HEK293 (cell line): ENCODE results near the gene GNAQ.

Experiments used
- CTCF ChIA-PET: fragments of 350-600 bp; formaldehyde crosslinking; extraction: SDS; loops from one replicate; lab custom pipeline; 2021; ENCODE audit warnings: antibody characterized with exemption; lab: Yijun Ruan, JAX
- POLR2A ChIA-PET: fragments of 300-600 bp; formaldehyde crosslinking; extraction: SDS; loops from one replicate; lab custom pipeline; 2020; ENCODE audit warnings: antibody characterized with exemption, inconsistent platforms; lab: Yijun Ruan, JAX
- H3K27ac ChIP-seq: fragments of 200-500 bp; sonication (Bioruptor generic); 2 replicates; pipeline ENCODE4 v1.5.1; 2014; ENCODE audit warnings: low read depth, low read length, control low read depth, inconsistent platforms; ENCODE audit errors: extremely low read depth
- H3K36me3 ChIP-seq, 2 experiments: fragments of 200-500 bp in 1 of 2; sonication (Bioruptor generic) in 1 of 2; 1 replicate in 1 of 2; 2 replicates in 1 of 2; pipeline ENCODE4 v1.5.1; 2014 to 2017; ENCODE audit warnings: inconsistent platforms in 2 of 2, low read length in 2 of 2; ENCODE audit not compliant: control insufficient read depth in 2 of 2, insufficient read depth in 1 of 2
- H3K4me1 ChIP-seq: fragments of 200-500 bp; sonication (Bioruptor generic); 2 replicates; pipeline ENCODE4 v1.5.1; 2014; ENCODE audit warnings: mild to moderate bottlenecking, low read length, inconsistent platforms; ENCODE audit not compliant: control insufficient read depth, insufficient read depth
- H3K4me3 ChIP-seq: 2 replicates; pipeline ENCODE4 v1.5.1; 2011; ENCODE audit warnings: low read depth, mild to moderate bottlenecking, control low read depth, low read length, moderate library complexity
- H3K9me3 ChIP-seq: fragments of 200-500 bp; sonication (Bioruptor generic); 2 replicates; pipeline ENCODE4 v1.5.1; 2014; ENCODE audit warnings: low read depth, low read length, inconsistent platforms; ENCODE audit not compliant: control insufficient read depth, insufficient read depth
- AEBP2 ChIP-seq: fragments of 450-650 bp; formaldehyde crosslinking; IDR thresholded peaks from 2 replicates; pipeline ENCODE4 v1.5.1; 2016; ENCODE audit warnings: missing biosample characterization, missing genetic modification characterization, borderline replicate concordance
- REPIN1 ChIP-seq: fragments of 450-650 bp; formaldehyde crosslinking; IDR thresholded peaks from 2 replicates; pipeline ENCODE4 v1.5.1; 2017; ENCODE audit warnings: missing biosample characterization, missing genetic modification characterization, low read depth
- ZNF138 ChIP-seq: fragments of 450-650 bp; formaldehyde crosslinking; IDR thresholded peaks from 2 replicates; pipeline ENCODE4 v1.5.1; 2016; ENCODE audit warnings: missing biosample characterization, missing genetic modification characterization, borderline replicate concordance
- ZNF280D ChIP-seq: fragments of 450-650 bp; formaldehyde crosslinking; IDR thresholded peaks from 2 replicates; pipeline ENCODE4 v1.5.1; 2016; ENCODE audit warnings: missing biosample characterization, missing genetic modification characterization
- ZSCAN18 ChIP-seq: fragments of 450-650 bp; formaldehyde crosslinking; IDR thresholded peaks from 2 replicates; pipeline ENCODE4 v1.5.1; 2016; ENCODE audit warnings: missing biosample characterization, missing genetic modification characterization
- TF ChIP-seq, protein P1 (sequence below): fragments of 450-650 bp; formaldehyde crosslinking; IDR thresholded peaks from 2 replicates; pipeline ENCODE4 v1.5.1; 2016; ENCODE audit warnings: missing biosample characterization, missing genetic modification characterization, borderline replicate concordance
- TF ChIP-seq, protein P2 (sequence below): fragments of 450-650 bp; formaldehyde crosslinking; IDR thresholded peaks from 2 replicates; pipeline ENCODE4 v1.5.1; 2016; ENCODE audit warnings: missing biosample characterization, missing genetic modification characterization

GNAQ gene

DNA sequence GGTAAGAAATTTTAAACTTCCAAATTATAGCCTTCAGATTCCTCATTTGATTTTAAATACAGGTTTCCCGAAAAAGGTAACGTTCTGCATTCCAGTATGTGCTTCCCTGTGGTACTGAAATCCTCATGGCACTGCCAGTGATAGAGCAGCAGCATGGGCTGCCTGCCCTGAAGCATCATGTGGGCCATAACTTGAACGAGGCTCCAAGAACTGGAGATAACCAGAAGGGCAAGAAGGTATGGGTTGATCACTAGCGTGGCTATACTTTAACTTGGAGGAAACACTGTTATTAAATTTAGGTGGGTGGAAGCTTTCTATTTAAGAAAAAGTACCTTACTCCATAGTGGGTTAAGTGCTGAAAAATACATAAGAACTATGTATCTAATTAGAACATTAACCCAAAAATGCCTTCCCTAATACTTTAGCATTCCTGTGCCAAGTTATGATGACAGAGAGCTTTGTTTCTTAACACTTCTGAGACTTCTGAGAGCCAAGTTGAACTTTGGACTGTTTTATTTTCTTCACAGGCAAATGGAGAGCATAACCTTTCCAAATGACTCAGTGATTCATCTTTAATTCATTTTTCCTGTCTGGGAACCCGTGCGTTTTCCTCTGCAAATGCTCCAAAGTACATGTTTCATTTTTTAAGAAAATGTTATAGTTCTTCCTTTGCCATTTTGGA, 192.0 kb downstream of the GNAQ start (continued):
- TF ChIP-seq, protein P1, sequence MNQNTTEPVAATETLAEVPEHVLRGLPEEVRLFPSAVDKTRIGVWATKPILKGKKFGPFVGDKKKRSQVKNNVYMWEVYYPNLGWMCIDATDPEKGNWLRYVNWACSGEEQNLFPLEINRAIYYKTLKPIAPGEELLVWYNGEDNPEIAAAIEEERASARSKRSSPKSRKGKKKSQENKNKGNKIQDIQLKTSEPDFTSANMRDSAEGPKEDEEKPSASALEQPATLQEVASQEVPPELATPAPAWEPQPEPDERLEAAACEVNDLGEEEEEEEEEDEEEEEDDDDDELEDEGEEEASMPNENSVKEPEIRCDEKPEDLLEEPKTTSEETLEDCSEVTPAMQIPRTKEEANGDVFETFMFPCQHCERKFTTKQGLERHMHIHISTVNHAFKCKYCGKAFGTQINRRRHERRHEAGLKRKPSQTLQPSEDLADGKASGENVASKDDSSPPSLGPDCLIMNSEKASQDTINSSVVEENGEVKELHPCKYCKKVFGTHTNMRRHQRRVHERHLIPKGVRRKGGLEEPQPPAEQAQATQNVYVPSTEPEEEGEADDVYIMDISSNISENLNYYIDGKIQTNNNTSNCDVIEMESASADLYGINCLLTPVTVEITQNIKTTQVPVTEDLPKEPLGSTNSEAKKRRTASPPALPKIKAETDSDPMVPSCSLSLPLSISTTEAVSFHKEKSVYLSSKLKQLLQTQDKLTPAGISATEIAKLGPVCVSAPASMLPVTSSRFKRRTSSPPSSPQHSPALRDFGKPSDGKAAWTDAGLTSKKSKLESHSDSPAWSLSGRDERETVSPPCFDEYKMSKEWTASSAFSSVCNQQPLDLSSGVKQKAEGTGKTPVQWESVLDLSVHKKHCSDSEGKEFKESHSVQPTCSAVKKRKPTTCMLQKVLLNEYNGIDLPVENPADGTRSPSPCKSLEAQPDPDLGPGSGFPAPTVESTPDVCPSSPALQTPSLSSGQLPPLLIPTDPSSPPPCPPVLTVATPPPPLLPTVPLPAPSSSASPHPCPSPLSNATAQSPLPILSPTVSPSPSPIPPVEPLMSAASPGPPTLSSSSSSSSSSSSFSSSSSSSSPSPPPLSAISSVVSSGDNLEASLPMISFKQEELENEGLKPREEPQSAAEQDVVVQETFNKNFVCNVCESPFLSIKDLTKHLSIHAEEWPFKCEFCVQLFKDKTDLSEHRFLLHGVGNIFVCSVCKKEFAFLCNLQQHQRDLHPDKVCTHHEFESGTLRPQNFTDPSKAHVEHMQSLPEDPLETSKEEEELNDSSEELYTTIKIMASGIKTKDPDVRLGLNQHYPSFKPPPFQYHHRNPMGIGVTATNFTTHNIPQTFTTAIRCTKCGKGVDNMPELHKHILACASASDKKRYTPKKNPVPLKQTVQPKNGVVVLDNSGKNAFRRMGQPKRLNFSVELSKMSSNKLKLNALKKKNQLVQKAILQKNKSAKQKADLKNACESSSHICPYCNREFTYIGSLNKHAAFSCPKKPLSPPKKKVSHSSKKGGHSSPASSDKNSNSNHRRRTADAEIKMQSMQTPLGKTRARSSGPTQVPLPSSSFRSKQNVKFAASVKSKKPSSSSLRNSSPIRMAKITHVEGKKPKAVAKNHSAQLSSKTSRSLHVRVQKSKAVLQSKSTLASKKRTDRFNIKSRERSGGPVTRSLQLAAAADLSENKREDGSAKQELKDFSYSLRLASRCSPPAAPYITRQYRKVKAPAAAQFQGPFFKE (tag by site-specific recombination), result no peak
- no peak for TF ChIP-seq REPIN1 (tag by site-specific recombination)
- no peak for TF ChIP-seq ZNF280D
- TF ChIP-seq AEBP2, result no peak
- no peak for TF ChIP-seq ZNF138 (tag by site-specific recombination)
- no peak for TF ChIP-seq ZSCAN18 (tag by site-specific recombination)

GRCh38 chr9:77838986-77839385, 192.6 kb downstream of the GNAQ start:
- CTCF ChIA-PET, result interaction anchor here (0.6 to 0.8 kb wide), 3 partner anchors 12 to 119 kb away, joined by 3 to 4 read pairs (median 3); no protein-coding TSS in a partner anchor
- no peaks in the 10 kb centered on the region for H3K36me3 ChIP-seq

More at GRCh38 chr9:77838986-77839385, 192.6 kb downstream of the GNAQ start:
- no peaks in the 10 kb centered on the region for H3K9me3 ChIP-seq
- TF ChIP-seq, protein P2, sequence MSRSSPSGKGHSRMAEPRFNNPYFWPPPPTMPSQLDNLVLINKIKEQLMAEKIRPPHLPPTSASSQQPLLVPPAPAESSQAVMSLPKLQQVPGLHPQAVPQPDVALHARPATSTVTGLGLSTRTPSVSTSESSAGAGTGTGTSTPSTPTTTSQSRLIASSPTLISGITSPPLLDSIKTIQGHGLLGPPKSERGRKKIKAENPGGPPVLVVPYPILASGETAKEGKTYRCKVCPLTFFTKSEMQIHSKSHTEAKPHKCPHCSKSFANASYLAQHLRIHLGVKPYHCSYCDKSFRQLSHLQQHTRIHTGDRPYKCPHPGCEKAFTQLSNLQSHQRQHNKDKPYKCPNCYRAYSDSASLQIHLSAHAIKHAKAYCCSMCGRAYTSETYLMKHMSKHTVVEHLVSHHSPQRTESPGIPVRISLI, result no peak
- TF ChIP-seq, all 188 proteins: peak for 0
- Histone ChIP-seq H3K27ac (no peak overlapping the region), H3K4me1 (no peaks in the 10 kb centered on the region; the same call in 1 of the 2 replicates), H3K4me3 (no peak overlapping the region)
- POLR2A ChIA-PET, result no interaction called here
